HG02981 (cell line): ENCODE measurements around the gene SH3RF3.

Experiments
- ATAC-seq: cut with Tn5 transposase; IDR thresholded peaks from one replicate; pipeline ENCODE4 v1.9.1; 2021; ENCODE audit warnings: mild to moderate bottlenecking, moderate library complexity; ENCODE audit not compliant: unreplicated experiment

The SH3RF3 gene

GRCh38 chr2:109277406-109277805 lies 148.4 kb downstream of the SH3RF3 start:
- no peak for ATAC-seq

DNA sequence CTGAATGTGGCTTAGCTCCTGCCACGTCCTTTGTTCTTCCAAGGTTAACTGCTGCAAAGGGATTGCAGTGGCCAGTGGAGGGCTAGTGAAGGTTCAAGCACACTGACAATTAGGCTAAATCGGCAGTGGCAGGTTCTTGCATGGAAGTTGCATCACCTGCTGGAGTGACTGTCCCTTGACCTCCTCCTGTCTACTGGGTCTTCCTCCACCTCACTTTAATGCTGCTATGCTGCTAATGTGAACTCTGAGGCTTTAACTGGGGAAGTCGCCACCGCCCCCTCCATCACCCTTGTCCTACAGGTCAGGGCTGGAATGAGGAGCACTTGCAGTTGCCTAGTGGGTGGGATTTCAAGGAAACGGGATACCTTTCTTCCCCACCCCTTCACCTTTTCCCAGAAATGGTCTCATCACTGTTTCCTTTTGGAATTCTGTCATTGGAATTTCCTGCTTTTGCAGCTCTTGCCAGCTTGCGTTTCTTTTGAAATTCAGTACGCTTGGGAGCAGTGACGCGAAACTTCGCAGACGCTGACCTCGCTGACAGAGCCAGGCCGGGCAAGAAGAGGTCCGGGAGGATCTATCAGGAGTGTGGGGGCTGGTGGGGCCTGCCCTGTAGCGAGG lies 150.3 kb downstream of the SH3RF3 start:
- no peak for ATAC-seq

DNA sequence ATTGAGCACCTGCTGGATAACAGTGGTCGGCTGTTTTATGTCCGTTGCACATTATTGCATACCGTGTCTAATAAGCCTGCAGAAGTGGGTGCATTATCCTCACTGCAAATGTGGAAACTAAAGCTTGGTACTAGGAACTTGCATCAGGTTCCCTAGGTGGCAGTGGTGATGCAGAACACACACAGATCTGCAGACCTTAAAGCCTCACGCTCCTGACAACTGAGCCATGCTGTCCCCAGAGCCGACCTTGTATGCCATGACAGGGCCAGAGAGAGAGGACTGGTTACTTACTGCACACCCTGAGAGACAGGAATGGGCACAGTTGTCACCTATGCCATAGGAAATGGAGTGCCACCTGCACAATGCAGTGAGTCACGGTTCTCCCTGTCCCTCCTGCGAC lies 151.8 kb downstream of the SH3RF3 start:
- no peak for ATAC-seq

- no peak for ATAC-seq
These were observed 153.4 kb downstream of the SH3RF3 start for GRCh38 chr2:109282360-109282759.

DNA sequence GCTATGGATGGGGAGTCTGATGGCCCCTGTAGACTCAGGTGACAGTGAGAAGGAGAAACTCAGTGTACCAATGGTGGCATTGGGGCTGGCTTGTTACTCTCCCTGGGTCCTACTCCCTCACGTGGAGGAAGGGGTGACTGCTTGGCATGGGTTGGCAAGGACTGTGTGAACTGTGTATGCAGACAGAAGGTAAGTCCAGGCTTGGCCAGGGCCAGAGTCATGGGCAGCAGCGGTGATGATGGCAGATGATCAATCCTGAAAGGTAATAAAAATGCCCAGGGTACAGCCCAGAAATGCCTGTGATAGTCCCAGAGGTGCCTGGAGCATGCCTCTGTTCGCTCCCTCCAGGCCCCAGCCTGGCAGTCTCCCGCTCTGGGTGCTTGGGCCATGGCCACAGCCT lies 153.9 kb downstream of the SH3RF3 start:
- ATAC-seq = no peak

DNA sequence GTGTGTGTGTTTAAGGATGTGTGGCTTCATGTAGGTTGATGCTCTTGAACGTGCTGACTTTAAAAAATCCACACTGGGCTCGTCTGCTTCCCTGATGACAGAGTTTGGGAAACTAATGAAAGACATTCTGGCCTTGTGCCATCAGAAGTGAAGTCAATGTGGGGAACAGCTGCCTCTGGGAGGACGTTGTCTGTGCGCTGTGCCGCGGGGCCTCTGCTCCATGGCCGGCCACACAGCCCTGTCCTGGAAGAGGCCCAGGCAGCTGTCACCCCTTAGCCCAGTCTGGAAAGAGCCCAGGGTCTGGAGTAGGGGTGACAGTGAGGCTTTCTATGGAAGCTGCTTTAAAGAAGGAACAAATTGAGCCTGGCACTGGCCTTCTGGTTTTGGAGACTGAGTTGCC lies 155.8 kb downstream of the SH3RF3 start:
- no peak for ATAC-seq

- no peak for ATAC-seq
These were observed 156.2 kb downstream of the SH3RF3 start for GRCh38 chr2:109285244-109285651.

DNA sequence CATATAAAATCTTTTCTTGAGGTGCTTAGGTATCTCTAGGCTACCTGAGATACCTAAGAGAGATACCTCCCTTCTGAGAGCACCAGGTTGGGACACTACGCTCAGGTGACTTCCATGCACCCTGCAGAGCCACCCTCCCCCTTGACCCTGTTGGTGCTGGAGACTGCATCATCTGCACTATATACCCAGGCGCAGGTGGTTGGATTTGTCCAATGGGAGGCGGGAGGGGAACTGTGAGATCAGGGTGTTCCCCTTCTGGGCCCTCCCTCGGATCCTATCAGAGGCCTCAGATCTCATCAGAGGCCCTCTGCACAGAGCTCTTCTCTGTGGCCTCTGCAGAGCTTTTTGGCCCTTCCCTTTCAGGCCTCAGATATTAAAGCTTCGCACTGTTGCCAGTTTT lies 158.4 kb downstream of the SH3RF3 start:
- ATAC-seq = no peak

GRCh38 chr2:109287838-109288237 lies 158.8 kb downstream of the SH3RF3 start:
- no peak for ATAC-seq

DNA sequence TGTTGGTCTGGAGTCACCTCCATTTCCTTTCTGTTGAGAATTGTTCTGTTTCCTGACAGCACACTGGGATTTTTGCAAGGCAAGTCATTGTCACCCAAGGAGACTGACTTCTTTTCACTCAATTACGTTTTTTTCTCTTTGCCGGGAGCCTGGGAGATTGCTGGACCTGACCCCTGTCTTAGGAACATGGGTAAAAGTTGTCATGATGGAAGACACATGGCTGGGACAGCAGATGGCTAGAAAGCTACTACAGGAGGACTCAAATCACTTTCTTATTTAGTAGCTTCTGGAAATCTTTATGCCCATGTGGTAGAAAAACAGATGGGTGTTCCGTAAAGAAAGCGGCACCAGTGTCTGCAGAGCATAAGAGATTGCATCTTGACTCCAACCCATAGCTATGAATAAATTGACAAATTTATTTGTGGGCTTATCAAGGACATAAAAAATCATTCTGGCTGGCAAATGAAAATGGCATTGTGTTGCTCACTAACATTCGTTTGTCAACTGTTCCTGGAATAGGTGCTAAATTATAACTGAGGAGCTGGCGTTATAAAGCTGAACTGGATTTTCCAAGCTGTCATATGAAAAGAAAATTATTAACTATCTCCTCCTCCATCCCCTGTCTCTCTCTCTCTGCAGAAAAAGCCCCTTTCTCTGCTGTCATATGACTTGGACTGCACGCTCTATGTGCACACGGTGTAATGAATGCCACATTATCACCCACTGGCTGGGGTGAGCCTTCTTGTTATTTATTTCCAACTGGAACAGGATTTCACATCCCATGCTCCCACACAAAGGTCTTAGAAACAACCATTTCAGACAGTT lies 159.8 kb downstream of the SH3RF3 start:
- ATAC-seq = no peak

DNA sequence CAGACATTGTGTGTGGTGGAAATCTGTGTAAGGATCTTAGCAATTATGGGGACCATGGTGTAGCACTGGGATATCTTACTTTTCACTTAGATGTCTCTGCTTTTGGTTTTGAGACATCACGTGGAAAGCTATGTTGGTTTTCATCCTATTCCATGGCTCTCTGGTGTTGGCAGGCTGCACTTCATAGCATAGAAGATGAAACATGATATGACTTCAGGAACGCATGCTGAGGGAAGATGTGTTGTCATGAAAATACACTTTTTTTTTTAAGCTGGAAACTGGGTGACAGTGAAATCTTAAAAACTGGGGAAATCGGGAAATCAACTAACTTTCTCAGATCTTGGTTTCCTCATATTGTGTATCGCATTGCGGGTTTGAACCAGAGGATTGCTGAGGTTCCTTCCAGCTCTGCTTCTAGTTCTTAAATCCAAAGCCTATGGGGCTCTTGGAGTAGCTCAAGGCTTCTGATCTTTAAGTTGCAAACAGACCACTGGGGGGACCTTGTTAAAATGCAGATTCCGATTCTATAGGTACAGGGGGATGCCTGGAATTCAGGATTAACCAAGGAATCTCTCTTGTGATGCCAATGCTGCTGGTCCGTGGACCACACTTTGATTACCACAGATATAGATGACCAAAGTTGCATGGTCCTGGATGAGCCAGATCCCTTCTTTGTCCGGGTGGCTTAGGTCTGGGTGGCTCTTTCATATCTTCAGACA lies 160.7 kb downstream of the SH3RF3 start:
- ATAC-seq = no peak

DNA sequence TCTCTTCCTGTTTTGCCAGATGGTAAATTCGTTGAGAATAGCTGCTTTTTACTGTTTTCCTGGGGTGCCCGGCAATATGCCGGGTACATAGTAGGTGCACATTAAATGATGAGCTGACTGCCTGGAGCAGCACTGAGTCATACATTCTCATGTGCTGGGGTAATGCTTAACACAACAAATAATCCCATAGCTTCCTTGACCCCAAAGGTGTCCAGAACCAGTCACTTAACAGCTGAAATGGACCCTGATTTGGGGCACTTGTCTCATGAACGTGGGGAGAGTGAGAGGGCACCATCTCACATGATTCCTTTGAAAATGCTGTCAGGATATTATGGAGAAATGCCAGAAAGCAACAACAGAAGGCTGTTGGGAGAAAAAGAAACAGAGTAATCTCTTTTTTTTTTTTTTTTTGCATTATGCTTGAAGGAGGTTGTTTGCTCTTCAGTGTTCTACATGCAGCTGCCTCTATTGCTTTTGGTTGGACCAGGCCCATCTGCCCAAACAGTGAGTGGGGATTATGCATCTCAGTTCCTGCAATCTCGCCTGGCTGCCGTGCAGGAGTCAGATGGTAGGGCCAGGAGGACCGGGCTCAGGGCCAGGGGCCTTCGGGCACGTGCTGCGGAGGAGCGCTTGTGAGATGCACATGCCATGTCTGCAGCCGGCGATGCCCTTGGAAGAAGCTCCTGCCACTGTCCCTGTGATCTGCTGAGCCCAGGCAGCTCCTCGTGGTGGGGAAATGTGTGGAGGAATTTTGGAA lies 162.1 kb downstream of the SH3RF3 start:
- ATAC-seq = no peak

GRCh38 chr2:109292386-109292785 lies 163.4 kb downstream of the SH3RF3 start:
- no peak for ATAC-seq

GRCh38 chr2:109293663-109294062 lies 164.7 kb downstream of the SH3RF3 start:
- ATAC-seq = no peak

DNA sequence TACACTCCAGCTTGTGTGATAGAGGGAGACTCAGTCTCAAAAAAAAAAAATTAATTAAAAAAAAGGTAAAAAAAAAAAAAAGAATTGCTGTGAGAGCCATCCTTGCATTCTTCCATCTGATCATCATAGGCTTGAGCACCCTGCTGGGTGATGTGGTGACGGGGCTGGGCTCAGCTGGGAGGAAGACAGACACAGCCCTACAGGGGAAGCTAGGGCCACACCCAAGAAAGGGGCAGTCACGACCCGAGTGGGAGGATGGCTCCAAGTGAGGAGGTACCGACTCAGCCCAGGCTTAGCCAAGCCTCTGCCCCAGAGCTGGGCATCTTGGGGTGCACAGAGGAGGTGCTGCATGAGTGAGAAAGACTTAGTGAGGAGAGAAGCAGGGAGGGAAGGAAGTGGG lies 165.5 kb downstream of the SH3RF3 start:
- no peak for ATAC-seq

GRCh38 chr2:109295070-109295780 lies 166.2 kb downstream of the SH3RF3 start:
- ATAC-seq = no peak

GRCh38 chr2:109295781-109296117 lies 166.7 kb downstream of the SH3RF3 start:
- ATAC-seq = no peak

DNA sequence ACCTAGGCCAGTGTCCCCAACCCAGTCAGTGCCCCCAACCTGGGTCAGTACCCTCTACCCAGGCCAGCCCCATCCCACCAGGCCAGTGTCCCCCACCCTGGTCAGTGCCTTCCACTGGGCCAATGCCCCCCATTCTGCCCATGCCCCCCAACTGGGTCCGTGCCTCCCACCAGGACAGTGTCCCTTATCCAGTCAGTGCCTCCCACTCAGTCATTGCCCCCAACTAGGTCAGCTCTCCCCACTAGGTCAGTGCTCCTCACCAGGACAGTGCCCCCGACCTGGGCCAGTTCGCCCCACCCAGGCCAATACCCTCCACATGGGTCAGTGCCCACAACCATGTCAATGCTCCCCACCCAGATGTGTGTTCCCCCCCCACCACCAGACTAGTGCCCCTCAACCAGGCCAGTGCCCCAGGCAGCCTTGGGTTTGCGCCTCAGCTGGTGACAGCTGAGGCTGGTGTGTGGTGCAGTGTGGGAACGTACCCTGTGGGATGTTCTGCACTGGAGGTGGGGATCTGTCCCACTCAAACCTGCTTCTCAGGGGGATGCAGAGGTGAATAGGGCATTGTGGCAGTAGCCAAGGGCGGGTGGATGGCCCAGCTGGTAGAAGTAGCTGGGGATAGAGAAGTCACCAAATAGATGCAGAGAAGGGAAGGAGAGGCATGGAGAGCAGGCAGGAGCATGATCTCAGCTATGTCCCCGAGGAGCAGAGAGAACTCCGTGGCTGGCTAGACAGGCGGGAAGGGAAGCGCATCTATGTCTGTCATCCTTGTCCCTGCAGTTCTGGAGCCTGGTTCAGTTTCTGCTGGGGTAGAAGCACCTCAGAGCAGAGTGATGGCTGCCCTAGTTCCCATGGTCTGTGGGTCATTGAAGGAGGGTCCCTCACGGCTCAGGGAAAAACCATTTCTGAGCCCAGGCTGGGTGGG lies 168.8 kb downstream of the SH3RF3 start:
- ATAC-seq = no peak

- ATAC-seq = no peak
These were observed 169.8 kb downstream of the SH3RF3 start for GRCh38 chr2:109298851-109299250.

- no peak for ATAC-seq
These were observed 170.5 kb downstream of the SH3RF3 start for GRCh38 chr2:109299536-109299935.
